OCI-LY7 (cell line): ENCODE results near the gene MRPS25. TPM values are rescaled to one million over a fixed set of nuclear protein-coding genes. Genes with fewer than 3 reads are reported as not detected.

Experiments
- BruUV-seq: library from RNA; stranded (reverse); fragments of 400-500 nt; replicated peaks from 2 replicates; lab custom pipeline; 2021; lab: Mats Ljungman, UMichigan
- CTCF ChIA-PET: fragments of 300-600 bp; sonication (Branson Sonifier 250); formaldehyde crosslinking; loops from one replicate; lab custom pipeline; 2022; ENCODE audit warnings: antibody characterized with exemption; ENCODE audit not compliant: unreplicated experiment; lab: Charles Lee
- POLR2A ChIA-PET: fragments of 300-600 bp; sonication (Branson Sonifier 250); formaldehyde crosslinking; loops from one replicate; lab custom pipeline; 2022; ENCODE audit warnings: antibody characterized with exemption; lab: Charles Lee
- DNase-seq: peaks from one replicate; pipeline ENCODE4 v3.0.0-alpha.2; 2015; ENCODE audit warnings: low spot score
- H2AFZ ChIP-seq: fragments of 200-600 bp; sonication (generic), shearing (Covaris generic); 2 replicates; pipeline ENCODE4 v1.6.1; 2014; ENCODE audit warnings: mild to moderate bottlenecking, antibody characterized with exemption, low read length, moderate library complexity
- H3K27ac ChIP-seq: fragments of 200-600 bp; sonication (generic); 2 replicates; pipeline ENCODE4 v1.5.1; 2014; ENCODE audit warnings: mixed run types, low read depth, mild to moderate bottlenecking, moderate library complexity, low read length, inconsistent platforms; ENCODE audit not compliant: poor library complexity, severe bottlenecking
- H3K36me3 ChIP-seq: fragments of 200-600 bp; sonication (generic); 2 replicates; pipeline ENCODE4 v1.6.1; 2014; ENCODE audit warnings: mild to moderate bottlenecking, antibody characterized with exemption, low read length, moderate library complexity, mixed read lengths; ENCODE audit not compliant: insufficient read depth
- H3K4me1 ChIP-seq: fragments of 200-600 bp; sonication (generic); 2 replicates; pipeline ENCODE4 v1.5.1; 2014; ENCODE audit warnings: mild to moderate bottlenecking, low read length; ENCODE audit not compliant: insufficient read depth, poor library complexity, severe bottlenecking
- H3K4me2 ChIP-seq: fragments of 200-600 bp; sonication (generic); 2 replicates; pipeline ENCODE4 v1.6.1; 2014; ENCODE audit warnings: mild to moderate bottlenecking, low read length
- H3K4me3 ChIP-seq: fragments of 200-600 bp; sonication (generic); 2 replicates; pipeline ENCODE4 v1.5.1; 2014; ENCODE audit warnings: mild to moderate bottlenecking, low read depth, low read length; ENCODE audit not compliant: poor library complexity, severe bottlenecking
- H3K79me2 ChIP-seq: fragments of 200-600 bp; sonication (generic); 2 replicates; pipeline ENCODE4 v1.6.1; 2016; ENCODE audit warnings: low read depth, mild to moderate bottlenecking, low read length, moderate library complexity, mixed read lengths; ENCODE audit not compliant: insufficient read depth
- H3K9me2 ChIP-seq: fragments of 200-600 bp; sonication (generic); 2 replicates; pipeline ENCODE4 v1.6.1; 2016; ENCODE audit warnings: mild to moderate bottlenecking, low read length, mixed read lengths; ENCODE audit not compliant: insufficient read depth
- H3K9me3 ChIP-seq: fragments of 200-600 bp; sonication (generic); 2 replicates; pipeline ENCODE4 v1.6.1; 2014; ENCODE audit warnings: mild to moderate bottlenecking, mixed run types, low read length, mixed read lengths
- H4K20me1 ChIP-seq: fragments of 200-600 bp; sonication (generic); 2 replicates; pipeline ENCODE4 v1.6.1; 2014; ENCODE audit warnings: mild to moderate bottlenecking, antibody characterized with exemption, low read length, moderate library complexity, mixed read lengths; ENCODE audit not compliant: insufficient read depth
- CTCF ChIP-seq: fragments of 200-600 bp; sonication (generic); conservative IDR thresholded peaks from 2 replicates; pipeline ENCODE4 v1.5.1; 2014; ENCODE audit warnings: mild to moderate bottlenecking, antibody characterized with exemption, low read length, moderate library complexity, mixed read lengths
- EZH2phosphoT487 ChIP-seq: fragments of 200-600 bp; sonication (generic); IDR thresholded peaks from 2 replicates; pipeline ENCODE4 v1.6.1; 2018; ENCODE audit warnings: low read depth, borderline replicate concordance, mild to moderate bottlenecking, mixed run types, antibody characterized with exemption, low read length, moderate library complexity, mixed read lengths
- intact Hi-C: fragments of 100-400 bp; cut with micrococcal nuclease; formaldehyde crosslinking; loops from one replicate; pipeline ENCODE4 v1.10.0; 2022; ENCODE audit not compliant: unreplicated experiment
- total RNA-seq, 2 experiments: library from RNA; depleted of rRNA in 1 of 2; stranded (reverse); fragments of >200 nt in 1 of 2; shearing (Covaris generic) in 1 of 2; gene quantifications; 2 replicates each; pipeline ENCODE4 v1.2.3, GENCODE V29; 2014 to 2022

The MRPS25 gene
- total RNA-seq, 2 experiments from 2014 or later = 53.6 to 129 TPM

GRCh38 chr3:15056676-15057404 lies 8.3 kb downstream of the MRPS25 start:
- intact Hi-C loops = loop anchor here (10.0 kb wide), 1 partner anchor 372 kb away; no protein-coding TSS in a partner anchor
- no peak for TF ChIP-seq EZH2phosphoT487
- TF ChIP-seq CTCF = no peak
- Histone ChIP-seq H3K4me3 (peak overlapping the region; percentile 47), H3K4me2 (peak overlapping the region; percentile 66), H3K9me3 (no peaks in the 10 kb centered on the region), H3K9me2 (no peaks in the 10 kb centered on the region), H3K79me2 (peaks cover 82% of the 10 kb centered on the region), H3K27ac (peak overlapping the region; percentile 64), H4K20me1 (peaks cover 8% of the 10 kb centered on the region; the same call in 1 of the 2 replicates), H3K4me1 (peaks cover 52% of the 10 kb centered on the region), H3K36me3 (peaks cover 88% of the 10 kb centered on the region), H2AFZ (no peak overlapping the region)
- POLR2A ChIA-PET = no interaction called here
- CTCF ChIA-PET = no interaction called here
- no TSS peak for BruUV-seq
- DNase-seq = no peak

- Histone ChIP-seq H3K36me3 (peaks cover 89% of the 10 kb centered on the region), H2AFZ (no peak overlapping the region), H4K20me1 (peaks cover 12% of the 10 kb centered on the region; the same call in 1 of the 2 replicates), H3K79me2 (peaks cover 83% of the 10 kb centered on the region), H3K4me1 (peaks cover 70% of the 10 kb centered on the region), H3K9me2 (no peaks in the 10 kb centered on the region), H3K9me3 (no peaks in the 10 kb centered on the region), H3K27ac (peak overlapping the region; percentile 64), H3K4me3 (peak overlapping the region; percentile 42), H3K4me2 (peak overlapping the region; percentile 66)
- intact Hi-C loops = loop anchor here (10.0 kb wide), 1 partner anchor 370 kb away; no protein-coding TSS in a partner anchor
- POLR2A ChIA-PET = no interaction called here
- DNase-seq = peak; percentile 29
- no TSS peak for BruUV-seq
- CTCF ChIA-PET = interaction anchor here (0.6 kb wide), 1 partner anchor 8 kb away, joined by 3 read pairs; no protein-coding TSS in a partner anchor
- TF ChIP-seq EZH2phosphoT487 (no peak), CTCF (no peak)
These were observed 10.0 kb downstream of the MRPS25 start for GRCh38 chr3:15055019-15055557.
